HG03025 (cell line): ENCODE measurements around the gene LAMA5.
A peak's percentile ranks its signal among the peaks of the same experiment; 100 is the strongest.

Experiments used
- ATAC-seq: cut with Tn5 transposase; IDR thresholded peaks from one replicate; pipeline ENCODE4 v1.9.1; 2021; ENCODE audit warnings: mild to moderate bottlenecking, moderate library complexity; ENCODE audit not compliant: unreplicated experiment, low FRiP score

Gene LAMA5

DNA sequence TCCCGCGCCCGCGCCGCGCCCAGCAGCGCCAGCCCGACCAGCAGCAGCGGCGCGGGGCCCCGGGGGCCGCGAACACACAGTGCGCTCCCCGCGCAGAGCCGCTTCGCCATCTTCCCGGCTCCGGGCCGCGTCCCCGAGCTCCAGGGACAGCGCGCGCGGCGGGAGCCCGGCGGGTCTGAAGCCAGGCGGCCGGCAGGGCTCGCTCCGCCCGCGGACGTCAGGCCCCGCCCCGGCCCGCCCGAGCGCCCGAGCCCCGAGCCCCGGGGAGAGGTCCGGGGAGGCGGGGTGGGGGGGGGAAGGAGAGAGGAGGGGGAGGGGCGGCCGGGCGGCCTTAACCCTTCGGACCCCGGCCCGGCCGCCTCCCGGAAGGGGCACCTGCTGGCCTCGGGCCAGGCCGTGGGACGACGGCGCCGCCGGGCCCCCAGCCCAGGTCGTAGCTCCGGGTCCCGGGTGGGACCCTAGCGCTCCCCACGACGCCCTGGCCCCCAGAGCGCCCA, at the start of gene LAMA5:
Gene LAMA5 (minus strand): TSS at position 177 of the 497 bp plus-strand sequence. CDS start 67 bp downstream, at position 110.
- peak; percentile 39 for ATAC-seq

DNA sequence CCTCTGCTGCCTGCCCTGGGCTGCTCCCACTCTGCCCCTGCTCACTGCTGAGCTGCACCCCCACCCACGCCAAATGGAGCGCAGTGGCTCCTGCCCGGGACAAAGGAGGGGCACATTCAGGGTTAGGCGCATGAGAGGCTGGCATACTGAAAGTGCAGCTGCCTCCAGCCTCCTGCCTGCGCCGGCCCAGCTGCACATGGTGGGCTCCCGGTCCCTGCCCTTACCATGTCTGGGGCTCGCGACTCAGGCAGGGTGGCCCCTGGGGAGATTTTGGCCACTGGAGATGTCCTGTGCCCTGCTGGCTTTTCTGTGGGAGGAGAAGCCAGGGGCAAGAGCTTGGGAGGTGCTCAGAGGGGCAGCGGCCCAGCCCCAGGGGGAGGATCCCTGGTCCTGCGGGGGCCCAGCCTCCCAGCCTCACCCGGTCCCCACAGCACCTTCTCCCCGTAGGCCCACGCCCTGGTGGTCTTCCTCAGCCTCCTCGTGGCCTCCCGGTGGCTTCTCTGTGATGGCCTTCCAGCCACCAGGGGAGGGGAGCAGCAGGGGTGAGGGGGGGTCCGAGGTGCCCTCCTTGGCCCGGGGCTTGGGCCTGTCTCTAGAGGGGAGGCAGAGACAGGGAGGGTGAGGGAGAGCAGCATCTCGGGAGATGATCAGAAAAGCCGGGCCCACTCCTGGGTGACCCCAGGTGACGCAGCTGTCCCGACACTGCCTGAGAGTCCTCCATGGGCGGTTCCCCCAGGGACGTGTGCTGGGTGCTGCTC, 48.4 kb upstream of the LAMA5 start:
- no peak for ATAC-seq

GRCh38 chr20:62413896-62414481, 46.9 kb upstream of the LAMA5 start:
- no peak for ATAC-seq

- no peak for ATAC-seq
Measured at GRCh38 chr20:62413025-62413570, 46.0 kb upstream of the LAMA5 start.

GRCh38 chr20:62412194-62413024, 45.3 kb upstream of the LAMA5 start:
- ATAC-seq: no peak

DNA sequence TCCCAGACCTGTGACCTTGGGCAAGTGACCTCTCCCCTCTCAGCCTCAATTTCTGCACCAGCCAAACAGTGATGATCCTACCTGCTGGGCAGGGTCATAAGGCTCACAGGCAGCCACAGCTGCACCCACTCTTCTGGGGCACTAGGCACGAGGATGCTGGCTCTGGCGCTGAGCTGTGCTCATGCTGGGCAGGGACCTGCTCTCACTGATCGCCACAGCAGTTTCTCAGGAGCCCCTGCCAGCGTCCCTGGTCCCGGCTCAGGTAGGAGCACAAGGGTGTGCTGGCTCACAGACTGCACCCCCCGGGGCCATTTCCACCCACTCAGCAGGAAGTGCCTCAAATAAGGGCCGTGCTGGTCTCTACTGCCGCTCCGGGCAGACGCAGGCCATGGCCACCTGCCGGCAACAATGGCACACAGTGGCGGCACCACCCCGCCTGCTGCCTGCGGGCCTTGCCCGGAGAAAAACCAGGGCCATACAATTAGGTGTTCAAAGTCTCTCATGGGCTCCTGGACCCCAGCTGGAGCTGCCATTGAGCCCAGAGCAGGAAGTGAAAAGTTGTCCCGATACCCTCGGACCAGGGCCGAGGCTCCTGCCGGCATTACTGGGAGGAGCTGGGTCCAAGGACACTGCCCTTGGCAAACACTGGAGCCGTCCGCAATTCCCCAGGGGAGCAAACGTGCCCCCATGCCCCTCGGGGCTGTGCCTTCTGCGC, 44.5 kb upstream of the LAMA5 start:
- no peak for ATAC-seq

GRCh38 chr20:62410746-62411478, 43.8 kb upstream of the LAMA5 start:
- no peak for ATAC-seq

DNA sequence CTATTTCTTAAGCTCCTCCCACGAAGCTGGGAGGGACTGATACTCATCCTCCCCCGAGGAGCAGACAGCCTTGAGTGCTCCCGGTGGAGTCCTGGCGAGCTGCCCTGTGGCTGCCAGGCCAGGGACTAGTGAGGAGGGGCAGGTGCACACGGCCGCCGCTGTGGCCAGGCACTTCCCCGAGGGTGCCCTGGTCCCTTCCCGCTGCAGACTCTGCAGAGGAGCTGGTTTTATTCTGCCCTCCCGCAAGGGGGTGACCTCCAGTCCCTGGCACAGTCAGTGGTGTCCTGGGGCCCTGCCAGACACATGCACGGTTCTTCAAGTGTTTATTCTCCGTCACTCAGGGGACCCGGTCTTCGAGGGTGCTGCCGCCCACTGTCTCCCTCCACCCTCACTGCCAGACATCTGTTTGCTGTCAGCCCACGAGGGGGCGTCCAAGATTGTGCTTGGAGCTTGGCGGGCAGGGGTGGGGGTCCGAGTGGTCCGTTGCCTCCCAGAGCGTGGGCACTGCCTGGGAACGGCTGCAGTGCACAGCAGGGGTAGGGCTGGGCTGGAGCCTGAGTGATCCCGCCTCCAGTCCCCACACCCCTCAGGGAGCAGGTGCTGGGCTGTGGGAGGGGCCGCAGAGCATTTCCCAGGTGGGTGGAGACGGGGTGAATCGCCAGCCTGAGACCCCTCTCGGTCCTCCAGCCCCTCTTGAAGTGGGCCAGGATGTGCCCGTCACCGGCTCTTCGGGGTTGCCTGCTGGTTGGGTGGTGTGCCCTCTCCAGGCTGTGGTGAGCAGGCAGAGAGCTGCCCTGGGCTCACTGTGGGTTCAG, 43.0 kb upstream of the LAMA5 start:
- ATAC-seq: no peak

DNA sequence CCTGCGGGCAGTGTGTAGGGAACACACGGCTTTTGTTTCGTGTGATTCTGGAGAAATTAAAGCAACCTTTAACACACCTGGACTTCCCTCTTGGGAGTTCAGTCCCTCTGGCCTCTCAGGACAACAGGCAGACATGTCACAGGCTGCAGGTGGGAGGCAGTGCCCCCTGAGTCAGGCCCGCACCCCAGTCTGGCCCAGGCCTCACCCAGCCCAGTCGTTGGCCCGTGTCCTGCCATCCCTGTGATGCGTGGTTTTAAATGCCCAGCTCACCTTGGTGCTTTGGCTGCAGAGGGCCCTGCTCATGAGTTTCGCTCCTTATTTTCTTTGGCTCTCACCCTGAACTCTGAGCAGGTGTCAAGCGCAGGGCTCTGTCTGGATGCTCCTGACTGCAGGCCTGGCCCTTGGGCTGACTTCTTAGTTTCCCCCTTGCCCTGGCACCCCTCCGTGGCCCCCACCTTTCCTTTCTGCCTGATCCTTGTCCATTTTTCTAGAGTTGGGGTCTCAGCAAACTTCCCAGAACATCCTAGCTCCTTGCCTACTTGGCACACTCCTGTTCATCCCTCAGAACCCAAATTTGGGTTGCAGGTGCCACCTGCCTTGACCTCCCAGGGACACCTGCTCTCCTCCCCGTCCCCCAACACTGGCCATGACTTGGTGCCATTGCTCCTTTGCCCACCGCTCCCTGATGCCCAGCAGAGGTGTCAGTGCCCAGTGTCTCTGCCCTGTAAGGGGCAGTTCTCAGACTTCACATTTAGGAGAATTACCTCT, 42.2 kb upstream of the LAMA5 start:
- no peak for ATAC-seq

- no peak for ATAC-seq
Measured at GRCh38 chr20:62408640-62409039, 41.5 kb upstream of the LAMA5 start.

DNA sequence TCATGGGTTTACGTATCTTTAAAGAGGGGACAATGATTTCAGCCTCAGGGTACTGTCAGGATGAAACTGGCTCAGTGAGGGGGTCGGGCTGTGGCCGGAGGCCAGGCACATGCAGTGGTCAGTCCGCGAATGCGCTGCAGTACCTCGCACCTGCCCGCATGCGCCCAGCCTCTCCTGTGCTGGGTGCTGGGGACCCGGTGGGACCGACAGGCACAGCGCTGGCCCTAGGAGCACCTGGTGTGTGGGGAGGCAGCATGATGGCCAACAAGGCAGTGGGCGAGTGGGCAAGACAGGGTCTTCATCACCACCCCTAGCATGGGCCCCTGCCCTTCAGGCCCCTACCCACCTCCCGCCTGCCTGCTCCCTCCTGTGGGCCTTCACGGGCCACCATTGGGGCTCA, 40.9 kb upstream of the LAMA5 start:
- ATAC-seq: no peak

DNA sequence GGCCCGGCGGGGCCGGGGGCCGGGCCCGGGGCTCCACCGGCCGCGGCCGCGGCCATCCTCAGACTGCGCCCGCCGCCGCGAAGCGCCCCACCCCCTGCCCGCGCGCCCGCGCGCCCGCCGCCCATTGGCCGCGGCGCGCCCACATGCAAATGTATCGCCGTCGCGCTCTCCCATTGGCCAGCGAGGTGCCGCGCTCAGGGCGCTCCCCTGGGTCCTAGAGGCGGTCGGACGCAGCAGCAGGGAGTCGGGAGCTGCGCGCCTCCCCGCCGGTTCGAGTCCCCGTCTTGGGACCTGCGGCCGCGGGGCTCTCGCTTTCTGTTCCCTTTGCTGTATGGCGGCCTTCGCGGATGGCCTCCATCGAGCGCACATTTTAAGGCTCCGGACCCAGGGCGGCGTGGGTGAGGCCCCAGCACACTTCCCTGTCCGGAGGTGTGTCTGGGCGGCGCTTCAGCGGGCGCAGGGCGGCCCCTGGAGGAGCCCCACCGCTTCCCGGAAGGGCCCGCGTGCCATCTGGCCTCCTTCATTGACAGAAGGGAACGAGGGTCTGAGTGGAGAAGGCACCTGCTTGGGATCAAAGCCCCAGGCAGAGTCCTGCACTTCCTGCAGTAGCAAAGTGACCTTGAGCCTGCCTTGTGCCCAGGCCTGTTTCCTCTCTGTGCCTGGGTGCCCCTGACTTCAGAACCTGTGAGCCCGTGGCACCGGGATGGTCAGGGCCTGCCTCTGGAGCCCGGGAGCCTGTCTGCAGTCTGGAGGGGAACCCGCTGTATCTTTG, 40.3 kb upstream of the LAMA5 start, which contains the start of gene CABLES2:
Gene CABLES2 (minus strand): TSS at position 65 of the 772 bp plus-strand sequence. CDS start 9 bp downstream, at position 56.
- ATAC-seq: peak; percentile 82

DNA sequence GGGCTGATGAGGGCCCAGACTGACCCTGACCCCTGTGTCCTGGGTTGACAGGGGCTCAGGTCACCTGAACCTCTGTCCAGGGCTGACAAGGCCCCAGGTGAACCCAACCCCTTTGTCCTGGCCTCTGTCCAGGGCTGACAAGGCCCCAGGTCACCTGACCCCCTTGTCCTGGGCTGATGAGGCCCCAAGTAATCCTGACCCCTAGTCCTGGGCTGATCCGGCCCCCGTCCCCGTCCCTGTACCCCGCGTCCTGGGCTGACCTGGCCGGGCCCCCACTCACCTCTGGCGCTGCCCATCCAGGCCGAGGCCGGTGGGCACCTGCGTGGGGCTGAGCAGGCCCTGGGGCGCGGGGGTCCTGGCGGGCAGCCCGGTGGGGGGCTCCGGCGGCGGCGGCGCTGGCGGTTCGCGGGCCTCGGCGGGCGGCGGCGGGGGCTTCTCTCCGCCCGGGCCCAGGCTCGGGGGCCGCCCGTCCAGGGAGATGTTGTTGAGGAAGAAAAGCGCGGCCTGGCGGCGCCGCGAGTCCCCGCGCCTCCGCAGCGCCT, 39.6 kb upstream of the LAMA5 start:
- ATAC-seq: no peak

GRCh38 chr20:62405981-62406513, 38.9 kb upstream of the LAMA5 start:
- ATAC-seq: no peak

- no peak for ATAC-seq
Measured at GRCh38 chr20:62405108-62405980, 38.2 kb upstream of the LAMA5 start.

DNA sequence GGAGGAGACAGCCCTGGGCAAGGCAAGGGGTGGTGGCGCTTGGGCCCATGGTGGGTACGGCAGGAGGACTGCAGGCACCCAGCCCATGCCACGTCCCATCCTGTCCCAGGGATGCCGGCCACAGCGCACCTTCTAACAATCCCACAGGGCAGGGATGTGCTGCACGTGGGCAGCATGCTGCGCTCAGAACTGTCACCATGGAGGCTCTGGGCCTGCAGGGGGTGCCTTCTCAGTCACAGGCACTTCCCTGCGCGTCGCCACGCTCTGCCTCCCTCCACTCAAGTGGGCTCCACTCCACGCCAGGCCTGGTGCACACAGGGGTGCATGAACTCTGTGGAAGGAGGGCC, 37.6 kb upstream of the LAMA5 start:
- ATAC-seq: no peak
